HCT116 (cell line): Measurements from ENCODE around the gene SLC9A7. TPM values are rescaled to one million over a fixed set of nuclear protein-coding genes. Genes with fewer than 3 reads are reported as not detected.

Source experiments
- ATAC-seq: fragments of 200-7000 bp; cut with Tn5 transposase; 2 replicates; pipeline ENCODE4 v1.9.1; 2020; ENCODE audit warnings: mild to moderate bottlenecking, moderate library complexity
- BruUV-seq: library from RNA; stranded (reverse); fragments of 400-500 nt; replicated peaks from 2 replicates; lab custom pipeline; 2021; lab: Mats Ljungman, UMichigan
- CTCF ChIA-PET: fragments of 300-600 bp; sonication (Branson Sonifier 250); formaldehyde crosslinking; loops from one replicate; lab custom pipeline; 2021; ENCODE audit warnings: antibody characterized with exemption; lab: Charles Lee
- POLR2A ChIA-PET: fragments of 300-600, 350-600 bp; sonication (Branson Sonifier 250); formaldehyde crosslinking; loops from one replicate; lab custom pipeline; 2021; ENCODE audit warnings: antibody characterized with exemption; lab: Charles Lee
- RAD21 ChIA-PET, 2 experiments: fragments of 300-600 bp; sonication (Branson Sonifier 250); formaldehyde crosslinking; loops; one replicate each; lab custom pipeline; 2023; ENCODE audit warnings: low total read pairs in 2 of 2; ENCODE audit not compliant: uncharacterized antibody in 2 of 2, unreplicated experiment in 2 of 2, low non-redundant PET in 1 of 2; lab: Charles Lee
- DNase-seq: peaks from one replicate; pipeline ENCODE4 v3.0.0-alpha.2; 2010; ENCODE audit warnings: low read depth, low spot score
- H2AFZ ChIP-seq: fragments of 200-600 bp; shearing (Covaris generic), sonication (generic); 2 replicates; pipeline ENCODE4 v1.6.1; 2017; ENCODE audit warnings: low read depth, mixed run types, mixed read lengths, antibody characterized with exemption, low read length; ENCODE audit not compliant: poor library complexity, severe bottlenecking
- H3K27ac ChIP-seq: 2 replicates; pipeline ENCODE4 v1.5.1; 2012; ENCODE audit warnings: low read depth, low read length
- H3K27me3 ChIP-seq: fragments of 200-600 bp; sonication (generic); 2 replicates; pipeline ENCODE4 v1.6.1; 2016; ENCODE audit warnings: mixed run types, low read length, mixed read lengths; ENCODE audit not compliant: insufficient read depth
- H3K36me3 ChIP-seq, 2 experiments: fragments of 200-500 bp in 1 of 2; fragments of 200-600 bp in 1 of 2; sonication (Bioruptor generic) in 1 of 2; sonication (generic) in 1 of 2; 2 replicates each; pipeline versions ENCODE4 v1.5.1 to v1.6.1; 2014 to 2016; ENCODE audit warnings: low read length in 2 of 2, inconsistent platforms in 1 of 2, mixed read lengths in 1 of 2, mixed run types in 1 of 2; ENCODE audit not compliant: insufficient read depth in 2 of 2, control insufficient read depth in 1 of 2
- H3K4me1 ChIP-seq, 2 experiments: fragments of 200-600 bp in 1 of 2; sonication (generic) in 1 of 2; 2 replicates each; pipeline versions ENCODE4 v1.5.1 to v1.6.1; 2012 to 2017; ENCODE audit warnings: low read length in 2 of 2, inconsistent platforms in 1 of 2, mild to moderate bottlenecking in 1 of 2, mixed read lengths in 1 of 2, mixed run types in 1 of 2, moderate library complexity in 1 of 2; ENCODE audit not compliant: insufficient read depth in 2 of 2, control insufficient read depth in 1 of 2
- H3K4me2 ChIP-seq: fragments of 200-600 bp; sonication (generic); 2 replicates; pipeline ENCODE4 v1.6.1; 2017; ENCODE audit warnings: mixed run types, low read length, mixed read lengths
- H3K4me3 ChIP-seq, 2 experiments: fragments of 200-600 bp in 1 of 2; sonication (generic) in 1 of 2; replicated peaks in 1 of 2; 2 replicates each; pipeline ENCODE4 v1.5.1; 2011 to 2016; ENCODE audit warnings: low read length in 2 of 2, control low read depth in 1 of 2, low read depth in 1 of 2, mild to moderate bottlenecking in 1 of 2, mixed read lengths in 1 of 2, mixed run types in 1 of 2
- H3K79me2 ChIP-seq: fragments of 200-600 bp; sonication (generic); 2 replicates; pipeline ENCODE4 v1.6.1; 2017; ENCODE audit warnings: mild to moderate bottlenecking, mixed run types, low read length, moderate library complexity, mixed read lengths; ENCODE audit not compliant: insufficient read depth
- H3K9ac ChIP-seq: fragments of 200-600 bp; sonication (generic); 2 replicates; pipeline ENCODE4 v1.6.1; 2016; ENCODE audit warnings: low read length, mixed read lengths
- H3K9me2 ChIP-seq: fragments of 200-600 bp; sonication (generic), shearing (Covaris generic); 2 replicates; pipeline ENCODE4 v1.6.1; 2017; ENCODE audit warnings: mixed run types, mild to moderate bottlenecking, moderate library complexity; ENCODE audit not compliant: insufficient read depth
- H3K9me3 ChIP-seq, 2 experiments: fragments of 200-500 bp in 1 of 2; fragments of 200-600 bp in 1 of 2; sonication (Bioruptor generic) in 1 of 2; sonication (generic) in 1 of 2; 2 replicates each; pipeline ENCODE4 v1.6.1; 2014 to 2017; ENCODE audit warnings: low read length in 2 of 2, mixed read lengths in 2 of 2, inconsistent platforms in 1 of 2, low read depth in 1 of 2, mild to moderate bottlenecking in 1 of 2, mixed run types in 1 of 2, moderate library complexity in 1 of 2; ENCODE audit not compliant: control insufficient read depth in 1 of 2, insufficient read depth in 1 of 2
- H4K20me1 ChIP-seq: fragments of 200-600 bp; sonication (generic), shearing (Covaris generic); 2 replicates; pipeline ENCODE4 v1.6.1; 2017; ENCODE audit warnings: mixed run types, mild to moderate bottlenecking, moderate library complexity; ENCODE audit not compliant: insufficient read depth
- CBX3 ChIP-seq: IDR thresholded peaks from 2 replicates; pipeline ENCODE4 v1.6.1; 2012; ENCODE audit warnings: low read depth
- CEBPB ChIP-seq: IDR thresholded peaks from 2 replicates; pipeline ENCODE4 v1.6.1; 2012; ENCODE audit warnings: low read depth
- POLR2A ChIP-seq: IDR thresholded peaks from 2 replicates; pipeline ENCODE4 v1.7.0; 2011; ENCODE audit warnings: borderline replicate concordance; ENCODE audit not compliant: insufficient read depth, insufficient read length; ENCODE audit errors: extremely low read depth
- RAD21 ChIP-seq: IDR thresholded peaks from 2 replicates; pipeline ENCODE4 v1.6.1; 2012; ENCODE audit warnings: low read depth, mild to moderate bottlenecking
- SP1 ChIP-seq: IDR thresholded peaks from 2 replicates; pipeline ENCODE4 v1.6.1; 2012; ENCODE audit warnings: low read depth
- TCF7L2 ChIP-seq: IDR thresholded peaks from 2 replicates; pipeline ENCODE4 v1.7.0; 2011; ENCODE audit warnings: borderline replicate concordance, inconsistent platforms; ENCODE audit not compliant: insufficient read depth, insufficient read length; ENCODE audit errors: extremely low read depth
- YY1 ChIP-seq: IDR thresholded peaks from 2 replicates; pipeline ENCODE4 v1.6.1; 2011; ENCODE audit warnings: low read length, low read depth, moderate library complexity, mild to moderate bottlenecking; ENCODE audit not compliant: insufficient replicate concordance; ENCODE audit errors: extremely low read depth
- ZFX ChIP-seq: fragments of 450-650 bp; IDR thresholded peaks from 2 replicates; pipeline ENCODE4 v1.6.1; 2017
- ZNF274 ChIP-seq: fragments of 200-500 bp; sonication (Bioruptor generic); IDR thresholded peaks from 2 replicates; pipeline ENCODE4 v1.6.1; 2014; ENCODE audit warnings: mild to moderate bottlenecking, low read depth, low read length, inconsistent platforms
- intact Hi-C: fragments of 100-400 bp; cut with micrococcal nuclease; formaldehyde crosslinking; loops from 2 replicates; pipeline ENCODE4 v1.10.0; 2022
- total RNA-seq: library from RNA; stranded (reverse); gene quantifications from one replicate; pipeline ENCODE4 v1.2.1, GENCODE V29; 2021; ENCODE audit not compliant: unreplicated experiment
- TF ChIP-seq, protein P1 (sequence below): IDR thresholded peaks from 2 replicates; pipeline ENCODE4 v1.6.1; 2012

Gene SLC9A7
- total RNA-seq, 1 experiment from 2014 or later: 18.6 TPM

DNA sequence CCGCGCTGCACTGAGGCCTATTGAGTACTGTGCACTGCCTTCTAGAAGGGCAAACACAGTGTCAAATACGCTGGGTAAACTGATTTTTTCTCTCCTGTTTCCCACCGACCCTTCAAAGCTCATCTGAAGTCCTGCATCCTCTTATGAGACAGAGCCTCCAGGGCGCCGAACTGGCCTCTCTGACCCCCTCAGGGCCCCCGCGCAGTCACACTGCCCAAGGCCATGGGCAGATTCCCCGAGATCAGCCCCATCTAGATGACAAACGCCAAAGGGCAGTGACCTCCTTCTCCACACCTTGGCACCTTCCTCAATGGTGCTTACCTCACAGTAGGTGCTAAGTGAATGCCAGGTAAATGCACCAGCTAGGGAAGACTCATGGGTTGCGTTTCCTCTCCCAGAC is 151.0 kb downstream of the SLC9A7 start (continued):
- TF ChIP-seq, protein P1, sequence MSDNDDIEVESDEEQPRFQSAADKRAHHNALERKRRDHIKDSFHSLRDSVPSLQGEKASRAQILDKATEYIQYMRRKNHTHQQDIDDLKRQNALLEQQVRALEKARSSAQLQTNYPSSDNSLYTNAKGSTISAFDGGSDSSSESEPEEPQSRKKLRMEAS: no peak
- no peak for TF ChIP-seq CBX3
- TF ChIP-seq, all 23 proteins: peak for 0

DNA sequence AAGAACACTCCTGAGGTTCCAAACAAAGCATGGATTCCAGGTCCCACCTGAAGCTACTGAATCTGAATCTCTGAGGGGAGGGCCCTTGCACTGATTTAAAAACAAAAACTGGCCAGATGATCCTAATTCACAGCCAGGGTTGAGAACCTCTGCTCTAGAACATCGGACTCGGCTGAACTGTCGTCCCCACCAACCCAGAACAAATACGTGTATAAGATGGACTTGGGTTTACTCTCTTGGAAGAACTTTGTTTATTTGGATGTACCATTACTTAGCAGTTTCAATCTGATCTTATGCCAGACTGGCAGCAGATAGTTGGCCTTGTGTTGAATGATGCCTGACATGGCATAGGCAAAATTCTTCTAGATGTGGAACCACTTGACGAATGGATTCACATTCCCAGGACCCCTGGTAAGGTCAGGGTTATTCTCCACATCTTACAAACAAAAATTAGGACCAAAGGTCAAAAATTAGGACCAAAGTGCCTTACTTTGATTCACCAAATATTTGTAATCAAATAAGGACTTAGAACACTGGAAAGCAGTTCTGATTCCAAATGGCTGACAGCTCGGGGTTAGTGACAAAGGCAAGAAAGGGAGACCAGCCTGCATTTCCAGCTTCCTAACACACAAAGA is 156.3 kb downstream of the SLC9A7 start:
- POLR2A ChIA-PET: no interaction called here
- BruUV-seq: no TSS peak
- Histone ChIP-seq H3K27me3 (no peaks in the 10 kb centered on the region), H3K79me2 (no peaks in the 10 kb centered on the region), H3K4me3 (no peak overlapping the region), H3K4me1 (0 out of 4 replicates have a peak, but pooled peaks cover 0 to 4% of the 10 kb centered on the region in 2 experiments), H3K9me2 (no peaks in the 10 kb centered on the region), H3K9me3 (no peaks in the 10 kb centered on the region), H2AFZ (no peak overlapping the region), H3K27ac (no peak overlapping the region), H3K4me2 (no peak overlapping the region), H4K20me1 (no peaks in the 10 kb centered on the region), H3K9ac (no peak overlapping the region), H3K36me3 (no peaks in the 10 kb centered on the region)
- TF ChIP-seq ZFX: no peak
- TF ChIP-seq ZNF274: no peak
- TF ChIP-seq CEBPB: no peak
- TF ChIP-seq RAD21: no peak
- no peak for TF ChIP-seq CBX3
- TF ChIP-seq TCF7L2: no peak
- no peak for TF ChIP-seq POLR2A
- CTCF ChIA-PET: no interaction called here
- ATAC-seq: no peak
- no peak for DNase-seq
- intact Hi-C loops: no loop called here
- RAD21 ChIA-PET: no interaction called here

DNA sequence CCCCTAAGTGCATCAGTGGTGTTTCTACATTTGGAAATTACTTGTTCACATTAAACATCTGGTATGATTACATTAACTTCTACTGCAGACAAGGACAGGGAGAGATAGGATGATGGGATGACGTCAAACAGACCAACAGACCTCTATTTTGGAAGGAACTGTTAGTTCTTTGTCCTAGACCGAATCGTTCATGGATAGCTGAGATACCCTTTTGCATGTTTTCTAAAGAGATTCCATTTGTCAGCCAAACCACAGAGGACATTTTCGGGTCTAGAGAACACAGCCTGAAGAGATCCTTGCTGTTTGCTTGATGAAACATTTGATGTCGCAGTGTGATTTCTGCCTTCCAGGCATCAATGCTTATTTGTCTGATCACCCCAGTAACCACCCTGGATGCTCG is 157.6 kb downstream of the SLC9A7 start:
- BruUV-seq: no TSS peak

More for the DNA sequence above, 157.6 kb downstream of the SLC9A7 start:
- Histone ChIP-seq H2AFZ (no peak overlapping the region), H4K20me1 (no peaks in the 10 kb centered on the region), H3K4me1 (0 out of 4 replicates have a peak, but pooled peaks cover 0 to 4% of the 10 kb centered on the region in 2 experiments), H3K9ac (no peak overlapping the region), H3K36me3 (no peaks in the 10 kb centered on the region), H3K9me2 (no peaks in the 10 kb centered on the region), H3K9me3 (no peaks in the 10 kb centered on the region), H3K79me2 (no peaks in the 10 kb centered on the region), H3K4me3 (no peak overlapping the region), H3K27ac (no peak overlapping the region), H3K4me2 (no peak overlapping the region), H3K27me3 (no peaks in the 10 kb centered on the region)
- DNase-seq (no peak), ATAC-seq (no peak)
- TF ChIP-seq TCF7L2: no peak
- no peak for TF ChIP-seq CBX3
- TF ChIP-seq SP1: no peak
- TF ChIP-seq YY1: no peak
- TF ChIP-seq CEBPB: no peak
- ChIA-PET CTCF (no interaction called here), POLR2A (no interaction called here), RAD21 (no interaction called here)
- intact Hi-C loops: no loop called here
